SK-N-SH treated with all-trans-retinoic acid at 6 μM for 48 hours (cell line): ENCODE measurements around the gene WDR76.
A peak's percentile ranks its signal among the peaks of the same experiment; 100 is the strongest.

Experiments used
- ATAC-seq: fragments of 200-7000 bp; cut with Tn5 transposase; 3 replicates; pipeline ENCODE4 v1.9.1; 2020; ENCODE audit warnings: mild to moderate bottlenecking, moderate library complexity
- CREB5 ChIP-seq: fragments of 250-450 bp; sonication (Bioruptor Pico); IDR thresholded peaks from 2 replicates; pipeline ENCODE4 v1.5.1; 2020; ENCODE audit warnings: low read depth, mild to moderate bottlenecking, moderate library complexity
- CSDC2 ChIP-seq: fragments of 250-450 bp; sonication (Bioruptor Pico); IDR thresholded peaks from 2 replicates; pipeline ENCODE4 v1.5.0; 2020; ENCODE audit warnings: mild to moderate bottlenecking, moderate library complexity
- CSRNP3 ChIP-seq: fragments of 250-450 bp; sonication (Bioruptor Pico); IDR thresholded peaks from 2 replicates; pipeline ENCODE4 v1.5.1; 2021; ENCODE audit warnings: mild to moderate bottlenecking, moderate library complexity
- ESRRG ChIP-seq: fragments of 250-450 bp; sonication (Bioruptor Pico); IDR thresholded peaks from 2 replicates; pipeline ENCODE4 v1.6.1; 2021; ENCODE audit warnings: mild to moderate bottlenecking
- GLIS3 ChIP-seq: fragments of 250-450 bp; sonication (Bioruptor Pico); IDR thresholded peaks from 2 replicates; pipeline ENCODE4 v1.5.0; 2020; ENCODE audit warnings: mild to moderate bottlenecking, moderate library complexity
- ISL1 ChIP-seq: fragments of 250-450 bp; sonication (Bioruptor Pico); IDR thresholded peaks from 2 replicates; pipeline ENCODE4 v2.1.2; 2022; ENCODE audit warnings: mild to moderate bottlenecking, moderate library complexity
- PATZ1 ChIP-seq: fragments of 250-450 bp; sonication (Bioruptor Pico); IDR thresholded peaks from 2 replicates; pipeline ENCODE4 v1.8.0; 2020; ENCODE audit warnings: mild to moderate bottlenecking, moderate library complexity, borderline replicate concordance
- POU6F1 ChIP-seq: fragments of 250-450 bp; sonication (Bioruptor Pico); IDR thresholded peaks from 2 replicates; pipeline ENCODE4 v1.8.0; 2021; ENCODE audit warnings: low read depth, mild to moderate bottlenecking, moderate library complexity, borderline replicate concordance
- PPARA ChIP-seq: fragments of 250-450 bp; sonication (Bioruptor Pico); IDR thresholded peaks from 2 replicates; pipeline ENCODE4 v1.5.0; 2020; ENCODE audit warnings: mild to moderate bottlenecking, borderline replicate concordance
- SNAI2 ChIP-seq: fragments of 250-450 bp; sonication (Bioruptor Pico); IDR thresholded peaks from 2 replicates; pipeline ENCODE4 v1.5.0; 2020; ENCODE audit warnings: mild to moderate bottlenecking, moderate library complexity
- TCF4 ChIP-seq: fragments of 250-450 bp; sonication (Bioruptor Pico); IDR thresholded peaks from 2 replicates; pipeline ENCODE4 v1.8.0; 2021; ENCODE audit warnings: mild to moderate bottlenecking, moderate library complexity, borderline replicate concordance
- TOX ChIP-seq: fragments of 250-450 bp; sonication (Bioruptor Pico); IDR thresholded peaks from 2 replicates; pipeline ENCODE4 v1.8.0; 2021; ENCODE audit warnings: mild to moderate bottlenecking, moderate library complexity, borderline replicate concordance
- TSHZ2 ChIP-seq: fragments of 250-450 bp; sonication (Bioruptor Pico); IDR thresholded peaks from 2 replicates; pipeline ENCODE4 v1.5.0; 2020; ENCODE audit warnings: mild to moderate bottlenecking, moderate library complexity
- ZC3H10 ChIP-seq: fragments of 250-450 bp; sonication (Bioruptor Pico); IDR thresholded peaks from 2 replicates; pipeline ENCODE4 v1.5.1; 2021; ENCODE audit warnings: mild to moderate bottlenecking, moderate library complexity
- ZFP3 ChIP-seq: fragments of 250-450 bp; sonication (Bioruptor Pico); IDR thresholded peaks from 2 replicates; pipeline ENCODE4 v1.5.0; 2020; ENCODE audit warnings: mild to moderate bottlenecking, moderate library complexity
- ZFP30 ChIP-seq: fragments of 450-650 bp; formaldehyde crosslinking; IDR thresholded peaks from 2 replicates; pipeline ENCODE4 v1.5.0; 2022; ENCODE audit warnings: mild to moderate bottlenecking, moderate library complexity
- ZNF565 ChIP-seq: fragments of 450-650 bp; formaldehyde crosslinking; conservative IDR thresholded peaks from 2 replicates; pipeline ENCODE4 v1.5.0; 2020; ENCODE audit warnings: low read depth, mild to moderate bottlenecking, moderate library complexity
- ZNF70 ChIP-seq: fragments of 450-650 bp; formaldehyde crosslinking; IDR thresholded peaks from 2 replicates; pipeline ENCODE4 v1.5.0; 2020; ENCODE audit warnings: mild to moderate bottlenecking, moderate library complexity
- ZNF8 ChIP-seq: fragments of 450-650 bp; formaldehyde crosslinking; IDR thresholded peaks from 2 replicates; pipeline ENCODE4 v1.5.0; 2020; ENCODE audit warnings: mild to moderate bottlenecking, moderate library complexity

WDR76 gene

GRCh38 chr15:43868406-43868805, 41.6 kb downstream of the WDR76 start (continued):
- no peak for TF ChIP-seq ZNF565 (CRISPR knock-in tag)
- TF ChIP-seq PPARA (CRISPR knock-in tag), result no peak
- TF ChIP-seq ZNF70 (CRISPR knock-in tag), result no peak
- TF ChIP-seq PATZ1, result no peak
- no peak for TF ChIP-seq CSDC2 (CRISPR knock-in tag)
- TF ChIP-seq CSRNP3 (CRISPR knock-in tag), result no peak
- no peak for TF ChIP-seq GLIS3 (CRISPR knock-in tag)
- TF ChIP-seq ESRRG (CRISPR knock-in tag), result no peak
- TF ChIP-seq, all 23 proteins: peak for 0

GRCh38 chr15:43871835-43872234, 45.0 kb downstream of the WDR76 start:
- TF ChIP-seq PATZ1, result no peak
- TF ChIP-seq TOX (CRISPR knock-in tag), result no peak
- no peak for TF ChIP-seq SNAI2 (CRISPR knock-in tag)
- no peak for TF ChIP-seq ESRRG (CRISPR knock-in tag)
- no peak for TF ChIP-seq ZNF565 (CRISPR knock-in tag)
- TF ChIP-seq ZNF8 (CRISPR knock-in tag), result no peak
- no peak for TF ChIP-seq TCF4 (CRISPR knock-in tag)
- no peak for TF ChIP-seq ISL1 (CRISPR knock-in tag)
- TF ChIP-seq ZFP3, result no peak
- TF ChIP-seq GLIS3 (CRISPR knock-in tag), result no peak
- no peak for ATAC-seq

- TF ChIP-seq ZC3H10 (CRISPR knock-in tag) (no peak), PPARA (CRISPR knock-in tag) (no peak), CSRNP3 (CRISPR knock-in tag) (no peak), ZFP30 (CRISPR knock-in tag) (no peak)
- peak; percentile 95 for ATAC-seq
Measured at GRCh38 chr15:43872416-43873020, 45.7 kb downstream of the WDR76 start.

- TF ChIP-seq TSHZ2 (CRISPR knock-in tag) (no peak), ZNF8 (CRISPR knock-in tag) (no peak), ZNF70 (CRISPR knock-in tag) (no peak), ZC3H10 (CRISPR knock-in tag) (no peak), SNAI2 (CRISPR knock-in tag) (no peak), CREB5 (CRISPR knock-in tag) (no peak), CSRNP3 (CRISPR knock-in tag) (no peak), POU6F1 (CRISPR knock-in tag) (no peak), TOX (CRISPR knock-in tag) (no peak), TCF4 (CRISPR knock-in tag) (no peak)
- no peak for ATAC-seq
Measured at GRCh38 chr15:43873651-43874050, 46.8 kb downstream of the WDR76 start.
